GM12875 (cell line): Measurements from ENCODE around the gene RAD51AP2.

Source experiments
- H3K4me3 ChIP-seq: one replicate; pipeline ENCODE4 v1.5.1; 2011; ENCODE audit warnings: low read depth, low read length, control low read depth
- CTCF ChIP-seq: IDR thresholded peaks from 2 replicates; pipeline ENCODE4 v1.5.1; 2011; ENCODE audit warnings: low read depth, mild to moderate bottlenecking, control low read depth, inconsistent platforms, low read length, moderate library complexity, borderline replicate concordance; ENCODE audit not compliant: insufficient read depth

RAD51AP2 gene

GRCh38 chr2:17482651-17483050 lies 35.6 kb downstream of the RAD51AP2 start:
- no peak overlapping the region for H3K4me3 ChIP-seq
- TF ChIP-seq CTCF, result no peak

- no peak for TF ChIP-seq CTCF
- no peak overlapping the region for H3K4me3 ChIP-seq
These were observed 38.4 kb downstream of the RAD51AP2 start for GRCh38 chr2:17479875-17480274.

GRCh38 chr2:17476830-17477229 lies 41.4 kb downstream of the RAD51AP2 start:
- H3K4me3 ChIP-seq, result no peak overlapping the region
- TF ChIP-seq CTCF, result no peak

- no peak for TF ChIP-seq CTCF
- no peak overlapping the region for H3K4me3 ChIP-seq
These were observed 42.2 kb downstream of the RAD51AP2 start for GRCh38 chr2:17476064-17476463.

GRCh38 chr2:17475286-17475685 lies 43.0 kb downstream of the RAD51AP2 start:
- TF ChIP-seq CTCF, result no peak
- H3K4me3 ChIP-seq, result no peak overlapping the region

GRCh38 chr2:17471979-17472378 lies 46.3 kb downstream of the RAD51AP2 start:
- H3K4me3 ChIP-seq, result no peak overlapping the region
- no peak for TF ChIP-seq CTCF

- TF ChIP-seq CTCF, result peak; percentile 42; the same call in 1 of the 2 replicates
- no peak overlapping the region for H3K4me3 ChIP-seq
These were observed 47.2 kb downstream of the RAD51AP2 start for GRCh38 chr2:17470855-17471641.
